ENCODE results near the gene POLD4. TPM values are rescaled to one million over a fixed set of nuclear protein-coding genes. Genes with fewer than 3 reads are reported as not detected.

The POLD4 gene
- total RNA-seq, 4 donors from 2014 or later, result 57.4 to 115 (median 87.9) TPM

- in situ Hi-C loops (cut with MboI; ENCODE audit: low sequenced_read_pairs in 4 of 4) (no loop called here), intact Hi-C loops (cut with DNase I; ENCODE audit: low total_unique reads) (no loop called here)
- Histone ChIP-seq H3K27me3 (peaks cover 22 to 50% (median 41%) of the 10 kb centered on the region in 3 donors), H3K4me3 (no peak overlapping the region), H3K4me1 (peaks cover 8 to 13% of the 10 kb centered on the region in 2 donors), H3K36me3 (no peaks in the 10 kb centered on the region), H3K9me3 (no peaks in the 10 kb centered on the region), H3K27ac (peak overlapping the region in 1 of 4 donors; percentile 82)
- DNase-seq (no peak), ATAC-seq (no peak)
- no peak for TF ChIP-seq POLR2A (IDR thresholded peaks at IDR 0.05)
- TF ChIP-seq, protein P1, sequence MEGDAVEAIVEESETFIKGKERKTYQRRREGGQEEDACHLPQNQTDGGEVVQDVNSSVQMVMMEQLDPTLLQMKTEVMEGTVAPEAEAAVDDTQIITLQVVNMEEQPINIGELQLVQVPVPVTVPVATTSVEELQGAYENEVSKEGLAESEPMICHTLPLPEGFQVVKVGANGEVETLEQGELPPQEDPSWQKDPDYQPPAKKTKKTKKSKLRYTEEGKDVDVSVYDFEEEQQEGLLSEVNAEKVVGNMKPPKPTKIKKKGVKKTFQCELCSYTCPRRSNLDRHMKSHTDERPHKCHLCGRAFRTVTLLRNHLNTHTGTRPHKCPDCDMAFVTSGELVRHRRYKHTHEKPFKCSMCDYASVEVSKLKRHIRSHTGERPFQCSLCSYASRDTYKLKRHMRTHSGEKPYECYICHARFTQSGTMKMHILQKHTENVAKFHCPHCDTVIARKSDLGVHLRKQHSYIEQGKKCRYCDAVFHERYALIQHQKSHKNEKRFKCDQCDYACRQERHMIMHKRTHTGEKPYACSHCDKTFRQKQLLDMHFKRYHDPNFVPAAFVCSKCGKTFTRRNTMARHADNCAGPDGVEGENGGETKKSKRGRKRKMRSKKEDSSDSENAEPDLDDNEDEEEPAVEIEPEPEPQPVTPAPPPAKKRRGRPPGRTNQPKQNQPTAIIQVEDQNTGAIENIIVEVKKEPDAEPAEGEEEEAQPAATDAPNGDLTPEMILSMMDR (IDR thresholded peaks at IDR 0.05 in 4 of 5, conservative IDR thresholded peaks at IDR 0.05 in 1 of 5), result peak in 3 of 5 experiments; percentile 26 to 39 (median 30)
Measured at GRCh38 chr11:67371189-67371910, 18.0 kb upstream of the POLD4 start.

GRCh38 chr11:67370351-67371076 lies 17.2 kb upstream of the POLD4 start:
- Histone ChIP-seq H3K9me3 (no peaks in the 10 kb centered on the region), H3K27ac (no peak overlapping the region), H3K4me3 (no peak overlapping the region), H3K27me3 (peaks cover 19 to 45% (median 41%) of the 10 kb centered on the region in 3 donors), H3K36me3 (no peaks in the 10 kb centered on the region), H3K4me1 (peaks cover 8 to 13% of the 10 kb centered on the region in 2 donors)
- TF ChIP-seq, protein P1 (IDR thresholded peaks at IDR 0.05 in 4 of 5, conservative IDR thresholded peaks at IDR 0.05 in 1 of 5), result no peak
- TF ChIP-seq POLR2A (IDR thresholded peaks at IDR 0.05), result no peak
- intact Hi-C loops (cut with DNase I; ENCODE audit: low total_unique reads) (no loop called here), in situ Hi-C loops (cut with MboI; ENCODE audit: low sequenced_read_pairs in 4 of 4) (no loop called here)
- ATAC-seq, result no peak
- DNase-seq, result no peak

GRCh38 chr11:67369801-67370284 lies 16.5 kb upstream of the POLD4 start:
- no peak for ATAC-seq
- peaks cover 19 to 40% (median 40%) of the 10 kb centered on the region in 3 donors for H3K27me3 ChIP-seq

DNA sequence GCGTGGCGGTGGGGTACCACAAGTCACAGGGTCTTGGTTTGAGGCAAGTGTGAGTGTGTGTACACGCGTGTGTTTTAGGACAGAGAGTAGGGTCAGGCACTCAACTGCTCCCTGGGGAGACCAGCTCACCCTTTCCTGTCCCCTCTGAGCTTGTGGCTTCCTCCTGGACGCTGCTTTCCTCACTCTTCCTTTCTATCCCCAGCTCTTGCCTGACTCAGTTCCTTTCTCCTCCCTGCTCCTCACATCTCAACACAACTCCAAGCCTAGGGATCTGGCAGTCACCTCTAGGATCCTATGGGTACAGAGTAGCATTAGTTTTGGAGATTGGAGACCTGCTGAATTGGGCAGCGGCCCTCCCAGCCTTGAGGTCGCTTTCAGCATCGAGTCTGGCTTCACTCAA lies 15.9 kb upstream of the POLD4 start:
- peaks cover 5 to 8% of the 10 kb centered on the region in 2 donors for H3K4me1 ChIP-seq
- ATAC-seq, result no peak
- H3K9me3 ChIP-seq, result no peaks in the 10 kb centered on the region
- no peak overlapping the region for H3K27ac ChIP-seq
- TF ChIP-seq, protein P1 (IDR thresholded peaks at IDR 0.05 in 4 of 5, conservative IDR thresholded peaks at IDR 0.05 in 1 of 5), result no peak
- intact Hi-C loops (cut with DNase I; ENCODE audit: low total_unique reads) (no loop called here), in situ Hi-C loops (cut with MboI; ENCODE audit: low sequenced_read_pairs in 4 of 4) (no loop called here)
- peaks cover 14 to 39% (median 34%) of the 10 kb centered on the region in 3 donors for H3K27me3 ChIP-seq
- DNase-seq, result no peak
- H3K4me3 ChIP-seq, result no peak overlapping the region
- H3K36me3 ChIP-seq, result no peaks in the 10 kb centered on the region

More at GRCh38 chr11:67369801-67370284, 16.5 kb upstream of the POLD4 start:
- Histone ChIP-seq H3K4me1 (peaks cover 8 to 13% of the 10 kb centered on the region in 2 donors), H3K4me3 (no peak overlapping the region), H3K9me3 (no peaks in the 10 kb centered on the region), H3K36me3 (no peaks in the 10 kb centered on the region), H3K27ac (no peak overlapping the region)
- TF ChIP-seq POLR2A (IDR thresholded peaks at IDR 0.05), result no peak
- TF ChIP-seq, protein P1 (IDR thresholded peaks at IDR 0.05 in 4 of 5, conservative IDR thresholded peaks at IDR 0.05 in 1 of 5), result no peak
- in situ Hi-C loops (cut with MboI; ENCODE audit: low sequenced_read_pairs in 4 of 4), result no loop called here
- DNase-seq, result no peak
- intact Hi-C loops (cut with DNase I; ENCODE audit: low total_unique reads), result no loop called here
